ENCODE results near the gene TMEM129.

DNA sequence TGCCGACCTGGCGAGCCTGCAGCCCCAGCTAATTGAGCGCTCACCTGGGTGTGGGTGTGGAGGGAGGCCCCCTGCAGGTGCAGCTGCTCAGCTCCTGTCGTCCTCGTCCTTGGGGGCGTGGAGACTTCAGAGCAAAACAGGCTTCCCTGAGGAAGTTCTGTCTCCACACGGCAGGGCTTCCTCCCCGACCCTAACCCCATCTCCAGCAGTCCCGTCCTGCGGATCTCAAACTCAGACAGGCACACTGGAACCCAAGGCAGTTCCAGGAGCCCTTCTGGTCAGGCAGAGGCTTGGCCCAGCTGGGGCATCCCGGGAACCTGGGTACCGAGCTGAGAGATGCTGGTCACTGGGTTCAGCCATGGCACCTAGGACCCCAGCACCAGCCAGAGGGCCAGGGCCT lies 24.6 kb upstream of the TMEM129 start:
- no peak for TF ChIP-seq POLR2A (IDR thresholded peaks at IDR 0.05)
- no peak for TF ChIP-seq EP300 (IDR thresholded peaks at IDR 0.05)

Measured in ovary (tissue), 1 donor.